Stimulated activated naive B cell treated with anti-CD40 and anti-IgM and Interleukin-4, amounts not matched to agents 10 μg/mL and 1 μg/mL and 100 μg/mL, for 72 hours (primary cell): ENCODE data around the gene MFSD6L.

Experiments
- ATAC-seq, 2 donors: fragments of 150-1000 bp; cut with Tn5 transposase; replicated peaks; 2 replicates each; pipeline ENCODE4 v1.10.0; 2021; ENCODE audit warnings: moderate library complexity in 1 of 2
- DNase-seq: peaks from one replicate; pipeline ENCODE4 v3.0.0; 2021
- H3K27ac Mint-ChIP-seq: one replicate; pipeline ENCODE4 v1.8.0; 2022; ENCODE audit warnings: mild to moderate bottlenecking, mixed read lengths
- H3K27me3 Mint-ChIP-seq, 2 donors: one replicate each; pipeline ENCODE4 v1.8.0; 2022; ENCODE audit warnings: mixed read lengths in 2 of 2
- H3K36me3 Mint-ChIP-seq, 2 donors: one replicate each; pipeline ENCODE4 v1.8.0; 2022; ENCODE audit warnings: mixed read lengths in 2 of 2, mild to moderate bottlenecking in 1 of 2
- H3K4me1 Mint-ChIP-seq, 2 donors: one replicate each; pipeline ENCODE4 v1.8.0; 2022; ENCODE audit warnings: mixed read lengths in 2 of 2, mild to moderate bottlenecking in 1 of 2
- H3K4me3 Mint-ChIP-seq, 2 donors: one replicate each; pipeline ENCODE4 v1.8.0; 2022; ENCODE audit warnings: mild to moderate bottlenecking in 2 of 2, mixed read lengths in 2 of 2, moderate library complexity in 1 of 2
- H3K9me3 Mint-ChIP-seq, 2 donors: one replicate each; pipeline ENCODE4 v1.8.0; 2022; ENCODE audit warnings: mixed read lengths in 2 of 2, mild to moderate bottlenecking in 1 of 2

Gene MFSD6L

DNA sequence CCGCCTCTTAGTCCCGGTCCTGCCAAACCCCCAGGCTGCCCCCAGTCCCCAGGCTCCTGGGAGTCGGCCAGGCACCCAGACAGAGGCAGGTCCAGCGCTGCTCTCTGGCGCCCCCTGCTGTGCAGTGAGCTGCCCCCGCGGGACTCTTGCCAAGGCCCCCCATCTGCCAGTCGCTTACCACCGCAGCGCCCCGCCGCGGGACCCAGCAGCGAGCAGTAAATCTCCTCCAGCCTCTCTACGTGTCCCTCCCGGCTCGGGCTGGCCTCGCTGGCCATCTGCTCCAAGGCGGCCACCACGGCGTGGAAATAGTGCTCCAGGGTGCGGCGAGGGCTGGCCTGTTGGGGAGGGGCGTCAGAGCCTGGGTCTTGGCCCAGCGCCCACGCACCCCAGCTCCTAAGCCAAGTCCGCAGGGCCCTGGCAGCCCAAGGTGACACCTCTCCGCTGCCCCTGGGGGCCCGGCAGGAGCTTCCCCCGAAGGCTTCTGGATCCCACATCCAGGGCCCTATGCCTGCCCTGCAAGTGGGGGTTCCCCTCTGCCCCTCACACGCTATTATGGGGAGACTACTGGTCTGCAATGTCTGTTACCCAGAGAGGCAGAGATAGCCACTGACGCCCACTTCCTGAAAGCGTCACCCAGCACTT is 33.7 kb upstream of the MFSD6L start:
- Mint-ChIP-seq H3K27me3 (peaks cover 14 to 26% of the 10 kb centered on the region in 2 donors), H3K4me3 (no peak overlapping the region), H3K4me1 (peaks cover 0 to 2% of the 10 kb centered on the region in 2 donors), H3K27ac (no peak overlapping the region), H3K9me3 (peaks cover 4 to 7% of the 10 kb centered on the region in 2 donors), H3K36me3 (peaks cover 5 to 10% of the 10 kb centered on the region in 2 donors)
- DNase-seq = no peak
- peak in 1 of 2 donors; percentile 42 for ATAC-seq

DNA sequence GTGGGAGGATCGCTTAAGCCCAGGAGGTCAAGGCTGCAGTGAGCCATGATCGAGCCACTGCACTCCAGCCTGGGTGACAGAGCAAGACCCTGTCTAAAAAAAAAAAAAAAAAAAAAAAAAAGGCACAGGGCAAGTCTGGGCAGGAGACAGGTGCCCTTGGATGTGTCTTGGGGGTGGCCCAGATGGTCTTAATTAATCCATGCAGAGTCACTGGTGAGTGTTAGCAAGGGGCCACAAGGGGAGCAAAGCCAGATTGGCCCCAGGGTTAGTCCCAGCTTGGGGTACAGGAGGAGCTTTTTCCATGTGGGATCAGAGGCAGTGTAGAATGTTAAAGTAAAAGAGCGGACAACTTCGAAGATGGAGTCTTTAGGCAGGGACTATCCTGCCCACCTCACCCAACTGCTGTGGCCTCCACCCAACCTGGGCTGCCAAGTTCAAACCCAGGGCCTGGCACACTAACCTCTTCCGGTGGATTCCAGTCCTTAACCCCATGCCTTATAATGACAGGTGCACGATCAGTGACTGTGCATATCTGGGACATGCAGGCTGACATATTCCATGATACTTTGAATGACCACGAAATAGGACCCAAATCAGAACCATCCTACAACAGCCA is 32.2 kb upstream of the MFSD6L start:
- DNase-seq (no peak), ATAC-seq (no peak)
- Mint-ChIP-seq H3K27ac (no peak overlapping the region), H3K4me3 (no peak overlapping the region), H3K27me3 (peaks cover 0 to 14% of the 10 kb centered on the region in 2 donors), H3K4me1 (peaks cover 0 to 2% of the 10 kb centered on the region in 2 donors), H3K9me3 (peaks cover 5 to 7% of the 10 kb centered on the region in 2 donors), H3K36me3 (peaks cover 5 to 10% of the 10 kb centered on the region in 2 donors)

DNA sequence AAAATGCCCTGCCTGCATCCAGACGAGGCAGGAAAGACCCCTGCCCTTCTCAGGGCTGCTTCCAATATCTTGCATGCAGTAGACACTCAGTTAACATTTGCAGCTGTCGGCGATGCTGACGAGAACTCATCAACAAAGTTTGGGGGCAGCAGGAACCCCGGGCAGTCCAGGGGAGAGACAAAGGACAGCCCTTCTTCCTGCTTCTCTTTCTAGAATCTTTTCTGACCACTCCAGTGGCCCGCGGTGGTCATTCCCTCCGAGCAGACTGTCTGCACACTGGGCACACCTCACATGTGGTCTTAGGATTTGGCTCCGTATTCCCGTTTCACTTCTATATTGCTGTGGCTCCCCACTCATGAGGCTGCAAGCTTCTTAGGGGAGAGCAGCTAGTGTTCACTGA is 31.0 kb upstream of the MFSD6L start:
- Mint-ChIP-seq H3K27ac (no peak overlapping the region), H3K4me3 (no peak overlapping the region), H3K27me3 (peaks cover 0 to 2% of the 10 kb centered on the region in 2 donors), H3K36me3 (peaks cover 2 to 4% of the 10 kb centered on the region in 2 donors), H3K9me3 (peaks cover 2 to 4% of the 10 kb centered on the region in 2 donors), H3K4me1 (no peaks in the 10 kb centered on the region)
- DNase-seq (no peak), ATAC-seq (no peak)

DNA sequence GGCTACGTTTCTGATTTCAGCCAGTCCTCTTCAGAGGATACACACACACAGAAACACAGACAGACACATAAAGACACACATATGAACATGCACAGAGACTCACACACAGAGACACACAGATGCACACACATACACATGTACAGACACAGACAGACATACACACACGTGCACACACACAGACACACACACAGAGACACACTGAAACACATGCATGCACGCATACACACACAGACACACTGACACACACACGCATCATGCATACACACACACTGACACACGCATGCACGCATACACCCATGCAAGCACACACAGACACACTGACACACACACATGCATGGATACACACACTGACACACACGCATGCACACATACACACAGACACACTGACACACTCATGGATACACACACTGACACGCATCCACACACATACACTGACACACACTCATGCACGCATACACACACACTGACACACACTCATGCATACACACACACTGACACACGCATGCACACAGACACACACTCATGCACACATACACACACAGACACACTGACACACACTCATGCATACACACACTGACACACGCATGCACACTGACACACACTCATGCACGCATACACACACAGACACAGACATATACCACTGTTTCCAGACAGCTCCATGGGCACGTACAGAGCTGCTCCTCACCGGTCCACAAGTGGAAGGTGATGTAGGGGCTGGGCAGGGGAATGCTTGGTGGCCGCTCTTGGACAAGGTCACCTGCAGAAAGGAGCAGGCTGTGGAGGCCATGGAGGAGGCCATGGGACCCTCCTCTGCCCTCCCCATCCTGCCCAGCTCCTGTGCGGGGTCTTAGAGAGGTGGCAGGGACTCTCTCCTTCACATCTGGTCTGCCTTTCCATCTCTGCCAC is 30.1 kb upstream of the MFSD6L start:
- no peak overlapping the region for H3K4me3 Mint-ChIP-seq
- H3K27me3 Mint-ChIP-seq = no peaks in the 10 kb centered on the region
- DNase-seq (no peak), ATAC-seq (no peak)
- H3K27ac Mint-ChIP-seq = no peak overlapping the region
- peaks cover 3 to 4% of the 10 kb centered on the region in 2 donors for H3K36me3 Mint-ChIP-seq
- peaks cover 0 to 5% of the 10 kb centered on the region in 2 donors for H3K9me3 Mint-ChIP-seq
- no peaks in the 10 kb centered on the region for H3K4me1 Mint-ChIP-seq

DNA sequence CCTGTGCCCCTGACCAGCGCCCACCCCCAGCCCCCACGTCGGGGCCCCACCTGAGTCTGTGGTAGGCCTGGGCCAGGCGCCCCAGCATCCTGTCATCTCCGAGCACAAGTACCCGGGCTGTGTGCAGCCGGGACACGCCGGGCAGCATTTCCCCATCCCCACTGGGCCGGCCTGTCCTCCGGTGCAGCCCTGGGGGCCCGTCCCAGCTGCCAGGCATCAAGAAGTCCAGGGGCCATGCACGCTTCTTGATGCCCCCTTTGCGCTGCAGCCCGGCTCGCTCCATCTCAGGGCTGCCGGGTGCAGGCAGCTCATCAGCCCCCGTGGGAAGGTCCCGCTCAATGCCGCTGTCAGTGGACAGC is 29.3 kb upstream of the MFSD6L start:
- no peaks in the 10 kb centered on the region for H3K4me1 Mint-ChIP-seq
- DNase-seq (no peak), ATAC-seq (no peak)
- no peak overlapping the region for H3K27ac Mint-ChIP-seq
- H3K9me3 Mint-ChIP-seq = peaks cover 0 to 8% of the 10 kb centered on the region in 2 donors
- H3K4me3 Mint-ChIP-seq = no peak overlapping the region
- H3K27me3 Mint-ChIP-seq = no peaks in the 10 kb centered on the region
- peaks cover 3 to 5% of the 10 kb centered on the region in 2 donors for H3K36me3 Mint-ChIP-seq

DNA sequence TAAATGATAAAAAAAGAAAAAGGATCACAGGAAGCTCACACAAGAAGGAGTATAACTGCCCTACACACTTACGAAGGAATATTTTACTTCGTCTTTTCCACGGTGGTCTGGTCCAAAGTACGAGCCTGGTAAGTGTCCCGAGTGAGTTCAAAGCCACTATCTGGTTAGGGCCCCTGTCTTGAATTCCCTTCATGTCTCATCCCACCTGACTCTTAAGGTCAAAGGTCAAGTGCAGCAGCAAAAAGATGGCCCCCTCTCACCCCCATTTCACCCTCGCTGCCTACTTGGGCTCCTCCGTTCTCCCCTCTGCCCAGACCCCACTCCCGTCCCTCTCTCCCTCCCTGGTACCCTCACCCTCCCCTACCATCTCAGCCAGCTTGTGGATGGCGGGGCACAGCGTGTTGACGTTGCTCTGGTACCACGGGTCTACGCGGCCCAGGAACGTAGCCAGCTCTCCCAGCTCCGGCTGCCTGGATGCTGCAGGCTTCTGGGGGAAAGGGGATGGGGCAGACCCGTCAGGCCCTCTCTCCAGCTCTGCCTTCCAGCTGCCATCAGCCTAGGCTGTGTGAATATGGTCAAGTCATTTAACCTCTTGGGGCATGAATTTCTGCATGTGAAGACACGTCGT is 27.8 kb upstream of the MFSD6L start:
- H3K36me3 Mint-ChIP-seq = peaks cover 3 to 5% of the 10 kb centered on the region in 2 donors
- DNase-seq = no peak
- H3K27me3 Mint-ChIP-seq = peaks cover 0 to 8% of the 10 kb centered on the region in 2 donors
- H3K4me3 Mint-ChIP-seq = no peak overlapping the region
- H3K27ac Mint-ChIP-seq = no peak overlapping the region
- no peak for ATAC-seq
- peaks cover 0 to 10% of the 10 kb centered on the region in 2 donors for H3K9me3 Mint-ChIP-seq
- H3K4me1 Mint-ChIP-seq = no peaks in the 10 kb centered on the region

DNA sequence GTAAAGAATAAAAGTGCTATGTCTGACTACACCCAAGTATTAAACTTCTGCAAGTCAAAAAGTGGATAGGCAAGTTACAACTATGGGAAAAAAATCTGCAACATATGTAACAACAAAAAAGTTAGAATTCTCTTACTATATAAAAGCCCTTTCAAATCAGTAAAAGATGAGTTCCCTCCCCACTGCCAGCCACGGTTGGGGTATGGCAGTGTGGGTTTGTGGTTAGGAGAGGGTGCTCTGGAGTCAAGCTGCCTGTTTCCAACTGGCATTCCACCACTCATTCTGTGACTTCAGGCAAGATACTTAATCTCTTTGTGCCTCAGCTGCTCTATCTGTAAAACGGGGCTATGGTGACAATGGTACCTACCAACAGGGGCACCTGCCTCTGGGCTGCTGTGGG is 26.6 kb upstream of the MFSD6L start:
- no peak overlapping the region for H3K27ac Mint-ChIP-seq
- H3K4me1 Mint-ChIP-seq = no peaks in the 10 kb centered on the region
- no peak for ATAC-seq
- DNase-seq = no peak
- peaks cover 4 to 13% of the 10 kb centered on the region in 2 donors for H3K27me3 Mint-ChIP-seq
- no peak overlapping the region for H3K4me3 Mint-ChIP-seq
- H3K9me3 Mint-ChIP-seq = peaks cover 0 to 10% of the 10 kb centered on the region in 2 donors
- peaks cover 3 to 5% of the 10 kb centered on the region in 2 donors for H3K36me3 Mint-ChIP-seq

DNA sequence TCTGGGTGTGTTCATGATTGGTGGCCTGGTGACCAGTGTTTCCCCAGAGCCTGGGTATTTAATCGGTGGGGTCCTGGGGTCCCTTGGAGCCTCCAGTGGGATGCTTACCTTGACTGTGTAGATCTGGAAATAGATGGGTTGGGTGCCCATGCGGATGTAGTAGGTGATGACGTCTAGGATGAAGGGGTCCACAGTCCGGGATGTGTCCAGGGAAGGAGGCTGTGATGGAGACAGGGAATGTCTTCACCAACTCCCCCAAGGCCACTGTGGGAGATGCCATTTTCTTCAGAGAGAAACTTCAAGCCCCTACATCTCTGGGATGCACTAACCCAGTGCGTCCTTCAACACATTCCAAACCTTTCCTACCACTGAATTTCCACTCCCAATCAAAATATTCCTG is 24.1 kb upstream of the MFSD6L start:
- no peak for DNase-seq

DNA sequence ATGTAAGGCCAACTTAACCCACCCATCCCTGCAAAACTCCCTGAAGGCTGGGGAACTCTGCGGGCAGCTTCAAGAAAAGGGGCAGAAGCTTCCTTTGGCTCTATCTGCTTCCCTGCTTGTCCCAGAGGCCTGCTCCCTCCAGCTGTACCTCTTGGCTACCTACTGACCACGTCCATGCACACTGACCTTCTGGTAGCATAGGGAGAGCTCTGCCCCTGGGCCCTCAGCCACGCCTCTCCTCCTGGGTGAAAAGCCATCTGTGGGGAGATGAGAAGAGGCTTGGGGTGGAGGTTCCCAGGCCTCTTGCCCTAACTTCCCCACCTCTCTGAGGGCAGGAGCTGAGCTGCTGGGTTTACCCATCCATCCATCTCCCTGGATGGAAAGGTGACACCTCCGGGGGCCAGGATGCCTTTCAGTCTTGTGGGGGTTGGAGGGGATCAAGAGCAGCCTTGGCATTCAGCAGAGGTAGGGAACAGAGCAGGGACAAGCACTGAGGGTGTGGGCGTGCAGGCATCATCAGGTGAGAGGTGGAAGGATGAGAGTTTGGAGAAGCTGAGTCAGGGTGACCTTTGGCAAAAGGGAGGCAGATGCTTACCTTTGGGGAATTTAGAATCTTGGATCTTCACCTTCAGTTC is 23.4 kb upstream of the MFSD6L start:
- no peak overlapping the region for H3K27ac Mint-ChIP-seq
- H3K9me3 Mint-ChIP-seq = peaks cover 0 to 10% of the 10 kb centered on the region in 2 donors
- ATAC-seq = no peak
- peaks cover 15 to 20% of the 10 kb centered on the region in 2 donors for H3K27me3 Mint-ChIP-seq
- no peak overlapping the region for H3K4me3 Mint-ChIP-seq
- H3K4me1 Mint-ChIP-seq = peaks cover 0 to 2% of the 10 kb centered on the region in 2 donors
- DNase-seq = no peak
- H3K36me3 Mint-ChIP-seq = peaks cover 3 to 5% of the 10 kb centered on the region in 2 donors

More for the DNA sequence above, 24.1 kb upstream of the MFSD6L start:
- H3K27me3 Mint-ChIP-seq = peaks cover 8 to 13% of the 10 kb centered on the region in 2 donors
- H3K4me1 Mint-ChIP-seq = peaks cover 0 to 2% of the 10 kb centered on the region in 2 donors
- peaks cover 0 to 10% of the 10 kb centered on the region in 2 donors for H3K9me3 Mint-ChIP-seq
- no peak overlapping the region for H3K4me3 Mint-ChIP-seq
- peaks cover 3 to 5% of the 10 kb centered on the region in 2 donors for H3K36me3 Mint-ChIP-seq
- ATAC-seq = no peak
- no peak overlapping the region for H3K27ac Mint-ChIP-seq

DNA sequence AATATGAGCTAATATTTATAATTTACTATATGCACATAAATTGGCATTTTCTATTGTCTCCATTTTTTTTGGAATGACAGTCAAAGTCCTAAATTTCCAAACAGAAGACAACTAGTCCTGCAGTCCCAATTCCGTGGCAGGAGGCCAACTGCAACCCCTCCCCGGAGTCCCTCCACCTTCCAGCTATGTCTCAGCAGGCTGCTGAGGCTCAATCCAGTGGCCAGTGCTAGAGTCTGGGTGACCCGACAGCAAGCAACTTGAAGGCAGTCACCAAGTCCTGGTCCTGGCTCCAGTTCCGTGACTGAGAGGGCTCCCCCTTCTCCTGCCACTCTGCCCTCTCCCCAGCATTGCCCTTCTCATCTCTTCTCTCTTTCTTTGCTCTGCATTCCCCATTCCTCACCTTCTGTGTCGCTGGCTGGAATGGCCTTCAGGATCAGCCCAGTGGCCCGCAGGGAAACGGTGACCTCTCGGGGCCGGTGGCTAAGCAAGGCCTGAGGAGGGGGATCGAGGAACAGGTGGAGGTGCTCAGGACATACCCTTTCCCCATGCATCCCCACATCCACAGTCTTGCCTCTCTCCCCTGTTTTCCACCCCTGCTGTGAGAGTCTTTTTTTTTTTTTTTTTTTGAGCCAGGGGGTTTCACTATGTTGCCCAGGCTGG is 22.4 kb upstream of the MFSD6L start:
- no peak for ATAC-seq
- Mint-ChIP-seq H3K36me3 (peaks cover 3 to 5% of the 10 kb centered on the region in 2 donors), H3K4me1 (peaks cover 0 to 2% of the 10 kb centered on the region in 2 donors), H3K27ac (no peak overlapping the region), H3K27me3 (peaks cover 16 to 21% of the 10 kb centered on the region in 2 donors), H3K9me3 (peaks cover 0 to 10% of the 10 kb centered on the region in 2 donors), H3K4me3 (no peak overlapping the region)
- DNase-seq = no peak

DNA sequence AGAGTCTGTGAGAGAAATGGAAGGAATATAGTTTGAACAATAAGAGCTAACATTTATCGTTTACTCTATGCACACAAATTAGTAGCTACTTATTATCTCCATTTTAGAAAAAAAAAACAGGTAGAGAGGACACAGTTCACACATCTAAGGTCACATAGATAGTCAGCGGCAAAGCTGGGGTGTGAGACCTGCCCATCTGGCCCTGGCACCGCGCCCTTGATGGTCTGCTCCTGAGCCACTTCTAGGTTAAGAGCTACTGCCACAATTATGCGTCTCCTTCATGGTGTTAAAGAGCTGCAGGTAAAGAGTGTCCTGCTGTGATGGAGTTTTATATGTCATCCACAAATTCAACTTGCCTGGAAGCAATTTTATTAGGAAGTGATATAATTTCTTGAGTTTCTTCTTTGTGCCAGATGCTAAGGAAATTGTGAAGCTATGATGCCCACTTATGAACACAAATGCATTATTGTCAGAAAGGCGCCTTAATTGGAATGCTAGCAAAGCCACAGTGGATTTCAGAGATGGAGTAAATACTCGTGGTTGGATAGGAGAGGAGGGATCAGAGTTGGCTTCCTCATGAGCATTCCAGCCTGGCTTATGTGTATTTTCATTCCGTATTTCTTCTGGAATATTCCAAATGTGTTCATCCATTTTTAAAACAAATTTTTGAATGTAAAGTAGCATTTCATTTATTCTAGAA is 21.3 kb upstream of the MFSD6L start:
- Mint-ChIP-seq H3K4me1 (peaks cover 0 to 2% of the 10 kb centered on the region in 2 donors), H3K4me3 (no peak overlapping the region), H3K27me3 (peaks cover 16 to 24% of the 10 kb centered on the region in 2 donors), H3K9me3 (peaks cover 0 to 8% of the 10 kb centered on the region in 2 donors), H3K36me3 (peaks cover 3 to 5% of the 10 kb centered on the region in 2 donors), H3K27ac (no peak overlapping the region)
- DNase-seq (no peak), ATAC-seq (no peak)

DNA sequence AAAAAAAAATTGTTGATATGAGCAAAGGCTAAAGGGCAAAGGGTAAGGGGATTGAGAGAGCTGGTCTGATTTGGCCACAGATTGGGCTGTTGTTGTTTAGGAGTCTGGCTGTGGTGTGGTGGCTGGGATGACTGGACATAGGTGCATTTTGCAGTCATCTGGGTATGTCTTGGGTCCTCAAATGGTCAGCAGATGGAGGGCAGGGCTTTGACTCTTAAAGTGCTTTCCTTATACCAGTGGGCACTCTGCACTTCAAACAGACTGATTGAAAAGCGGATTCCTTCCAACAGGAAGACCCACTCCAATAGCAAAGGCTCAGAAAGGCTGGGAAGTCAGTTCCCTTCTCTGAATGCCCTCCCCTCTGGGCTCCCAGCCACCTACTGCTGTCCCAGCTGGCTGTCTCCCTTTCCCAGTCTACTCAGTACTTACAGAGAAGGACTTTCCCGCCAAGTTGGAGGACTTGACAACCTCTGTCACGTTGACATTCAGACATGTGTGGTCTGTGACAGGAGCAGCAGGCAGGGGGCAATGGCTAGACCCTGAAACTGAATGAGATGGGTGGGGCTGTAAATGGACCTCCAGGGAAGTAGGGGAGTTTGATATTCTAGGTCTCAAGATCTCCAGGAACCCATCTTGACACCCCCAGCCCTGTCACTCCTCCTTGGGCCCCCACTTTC is 19.6 kb upstream of the MFSD6L start:
- Mint-ChIP-seq H3K9me3 (peaks cover 0 to 2% of the 10 kb centered on the region in 2 donors), H3K27ac (no peak overlapping the region), H3K4me3 (no peak overlapping the region), H3K4me1 (peaks cover 0 to 2% of the 10 kb centered on the region in 2 donors), H3K27me3 (peaks cover 18 to 35% of the 10 kb centered on the region in 2 donors), H3K36me3 (no peaks in the 10 kb centered on the region)
- ATAC-seq (no peak), DNase-seq (no peak)
